Dedifferentiated amniotic fluid mesenchymal stem cell (primary cell): ENCODE measurements around the gene SLCO3A1.
A peak's percentile ranks its signal among the peaks of the same experiment; 100 is the strongest.

Experiments
- DNase-seq: peaks from one replicate; pipeline ENCODE4 v3.0.0-alpha.2; 2016; ENCODE audit errors: extremely low spot score

Gene SLCO3A1

DNA sequence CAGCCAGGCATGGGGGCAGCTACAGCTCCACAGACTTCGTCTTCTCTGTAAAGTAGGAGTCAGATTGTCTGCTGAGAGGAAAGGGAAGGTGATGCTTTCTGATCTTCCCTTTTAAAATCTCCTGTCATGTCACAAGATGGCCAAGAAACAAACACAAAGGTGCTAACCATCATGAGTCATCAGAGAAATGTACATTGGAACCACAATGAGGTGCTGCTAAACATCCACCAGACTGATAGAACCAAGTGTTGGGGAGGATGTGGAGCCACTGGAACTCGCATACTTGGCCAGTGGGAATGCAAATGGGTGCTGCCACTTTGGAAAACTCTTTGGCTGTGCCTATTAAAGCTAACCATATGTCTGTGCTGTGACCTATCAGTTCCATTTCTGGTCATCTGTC is 268.8 kb downstream of the SLCO3A1 start:
- no peak for DNase-seq

DNA sequence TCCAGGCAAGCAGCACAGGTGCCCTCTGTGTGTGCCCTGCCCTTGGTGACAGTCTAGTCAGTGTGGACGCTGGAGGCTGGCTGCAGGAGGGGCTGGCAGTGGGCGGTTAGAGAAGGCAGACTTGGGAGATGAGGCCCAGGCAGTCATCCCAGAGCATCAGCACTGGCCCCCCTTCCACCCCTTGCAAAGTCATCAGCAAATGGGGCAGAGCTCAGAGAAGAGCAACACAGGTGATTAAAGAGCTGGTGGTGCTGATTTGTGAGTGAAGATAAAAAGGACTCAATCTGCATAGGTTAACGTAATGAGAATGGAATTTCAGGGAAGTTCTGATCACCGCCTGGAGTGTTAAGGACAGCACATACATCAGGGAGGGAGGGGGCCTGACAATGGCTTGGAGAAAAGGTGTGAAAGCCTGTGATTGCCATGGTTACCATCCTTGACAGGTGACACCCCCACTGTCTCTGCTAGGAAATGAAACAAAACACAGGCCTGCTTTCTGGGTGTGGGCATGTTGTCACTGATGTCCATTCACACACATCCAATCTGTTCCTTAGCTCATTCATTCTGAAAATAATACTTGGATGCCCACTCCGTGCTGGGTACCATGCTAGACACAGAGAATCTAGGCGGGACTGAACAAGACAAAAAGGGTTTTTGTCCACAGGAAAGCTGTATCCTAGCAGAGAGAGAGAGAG is 270.6 kb downstream of the SLCO3A1 start:
- DNase-seq, result no peak

DNA sequence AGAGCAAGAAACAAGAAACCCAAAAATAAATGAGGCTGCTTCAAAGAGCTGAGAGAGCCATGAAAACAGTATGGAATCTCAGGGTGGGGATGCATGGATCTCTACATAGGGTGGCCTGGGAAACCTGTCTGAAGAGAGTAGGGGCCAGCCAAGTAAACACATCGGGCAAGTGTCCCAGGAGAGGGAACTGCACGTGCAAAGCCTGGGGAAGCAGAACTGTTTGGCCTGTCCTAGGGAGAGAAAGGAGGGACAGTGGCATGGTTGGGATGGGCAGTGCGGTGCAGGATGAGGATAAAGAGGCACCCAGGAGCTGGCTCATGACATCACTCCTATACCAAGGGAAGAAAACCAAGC is 271.1 kb downstream of the SLCO3A1 start:
- no peak for DNase-seq

DNA sequence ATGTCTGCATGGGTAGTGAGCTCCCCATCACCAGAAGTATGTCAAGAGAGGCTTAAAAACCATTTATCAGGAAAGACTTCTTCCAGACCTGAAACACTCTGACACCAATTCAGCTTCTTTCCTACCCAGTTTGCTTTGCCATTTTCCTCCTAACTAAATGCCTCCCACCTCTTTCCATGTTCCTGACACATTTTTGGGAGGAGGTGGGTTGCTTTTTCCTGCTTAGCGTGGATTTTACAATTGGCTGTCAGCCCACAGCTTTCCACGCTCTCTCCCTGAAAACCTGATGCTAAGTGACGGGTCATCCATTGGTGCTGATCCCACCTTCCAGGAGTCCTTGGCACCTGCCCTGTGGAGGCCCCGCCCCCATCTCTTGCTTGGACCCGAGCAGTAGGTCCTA is 275.3 kb downstream of the SLCO3A1 start:
- no peak for DNase-seq

DNA sequence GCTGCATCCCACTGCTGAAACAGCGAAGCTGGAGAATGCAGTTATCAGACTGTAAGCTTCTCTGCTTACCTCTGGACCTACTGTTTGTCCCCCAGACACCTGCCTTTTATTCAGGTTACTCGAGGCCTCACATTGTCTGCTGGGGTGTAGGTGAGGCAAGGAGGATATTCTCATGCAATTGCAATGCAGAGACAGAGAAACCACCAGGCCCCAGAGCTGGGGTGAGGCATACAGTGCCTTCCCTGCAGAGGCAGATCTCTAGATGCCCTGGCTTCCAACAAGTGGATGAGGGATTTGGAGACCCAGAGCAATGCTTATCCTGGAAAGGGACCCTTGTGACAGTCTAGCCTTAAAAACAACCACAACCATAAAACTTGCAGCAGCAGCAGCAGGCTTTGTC is 276.7 kb downstream of the SLCO3A1 start:
- DNase-seq, result no peak

DNA sequence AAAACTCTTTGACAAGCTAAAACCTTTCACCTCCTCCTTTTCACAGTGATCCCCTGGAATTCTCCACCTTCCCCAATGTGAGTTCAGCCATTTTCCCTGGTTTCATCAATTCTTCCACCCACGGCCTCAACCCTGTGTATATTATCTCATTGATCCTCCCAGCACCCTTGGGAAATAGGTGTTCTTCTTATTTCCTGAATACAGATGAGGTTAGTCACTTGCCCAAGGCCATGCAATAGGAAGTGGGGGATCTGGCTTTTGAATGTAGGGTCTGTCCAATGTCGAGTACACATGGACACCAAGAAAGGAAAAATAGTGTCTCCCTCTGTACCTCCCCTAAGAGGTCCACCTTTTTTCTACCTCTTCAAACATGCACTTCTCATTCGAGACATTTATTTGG is 277.4 kb downstream of the SLCO3A1 start:
- no peak for DNase-seq

DNA sequence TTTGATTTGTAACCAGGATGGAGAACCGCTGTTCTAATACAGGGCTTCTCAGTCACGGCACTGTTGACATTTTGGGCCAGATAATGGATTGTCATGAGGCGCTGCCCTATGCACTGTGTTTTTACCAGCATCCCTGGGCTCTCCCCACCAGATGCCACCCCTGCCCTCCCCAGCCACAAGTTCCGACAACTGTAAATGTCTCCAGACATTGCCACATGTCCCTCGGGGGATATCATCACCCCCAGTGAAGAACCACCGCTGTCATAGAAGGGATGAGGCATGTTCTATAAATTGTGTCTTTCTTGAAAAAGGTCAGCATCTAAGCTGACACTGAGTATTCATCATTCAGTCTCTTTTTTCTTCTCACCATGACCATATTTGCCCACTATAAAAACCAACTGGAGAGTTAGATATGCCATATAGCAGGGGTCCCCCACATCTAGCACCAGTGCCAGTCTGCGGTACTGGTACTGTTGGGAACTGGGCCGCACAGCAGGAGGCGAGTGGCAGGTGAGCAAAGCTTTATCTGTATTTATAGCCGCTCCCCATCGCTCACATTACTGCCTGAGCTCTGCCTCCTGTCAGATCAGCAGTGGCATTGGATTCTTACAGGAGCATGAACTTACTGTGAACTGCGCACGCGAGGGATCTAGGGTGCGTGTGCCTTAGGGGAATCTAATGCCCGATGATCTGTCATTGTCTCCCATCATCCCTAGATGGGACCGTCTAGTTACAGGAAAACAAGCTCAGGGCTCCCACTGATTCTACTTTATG is 279.7 kb downstream of the SLCO3A1 start:
- DNase-seq, result no peak

DNA sequence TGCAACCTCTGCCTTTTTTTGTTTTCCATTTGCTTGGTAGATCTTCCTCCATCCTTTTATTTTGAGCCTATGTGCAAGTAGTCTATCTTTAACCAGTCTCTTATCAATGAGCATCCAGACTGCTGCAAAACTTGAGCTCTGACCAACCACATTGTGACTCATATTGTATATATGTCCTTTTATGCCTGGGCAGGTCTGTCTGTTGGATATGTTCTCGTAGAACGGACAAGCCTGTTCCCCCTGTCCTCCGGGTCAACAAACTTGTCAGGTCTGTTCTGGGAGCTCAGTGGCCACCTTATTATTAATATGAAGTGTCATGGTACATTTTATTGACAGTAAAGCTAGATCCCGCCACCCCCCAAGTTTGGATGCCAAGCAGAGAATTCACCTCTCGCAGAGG is 287.3 kb downstream of the SLCO3A1 start:
- DNase-seq, result no peak

DNA sequence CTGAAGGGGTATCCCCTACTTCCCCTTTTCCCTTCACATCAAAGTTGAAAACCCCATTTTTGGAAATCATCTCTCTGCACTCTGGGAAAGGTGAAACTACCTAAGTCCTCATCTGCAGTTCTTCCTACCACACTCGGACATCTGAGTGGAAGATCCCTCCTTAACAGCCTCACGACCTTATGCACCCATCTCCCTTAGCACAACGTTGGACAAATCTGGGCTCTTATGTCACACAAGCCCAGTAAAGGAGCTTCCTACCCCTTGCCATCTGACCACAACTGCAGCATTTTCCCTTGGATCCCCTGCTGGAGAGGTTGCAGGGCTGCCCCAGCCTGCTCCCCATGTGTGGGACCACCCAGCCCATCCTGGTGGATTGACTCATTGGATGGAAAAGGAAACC is 288.1 kb downstream of the SLCO3A1 start:
- DNase-seq, result no peak

DNA sequence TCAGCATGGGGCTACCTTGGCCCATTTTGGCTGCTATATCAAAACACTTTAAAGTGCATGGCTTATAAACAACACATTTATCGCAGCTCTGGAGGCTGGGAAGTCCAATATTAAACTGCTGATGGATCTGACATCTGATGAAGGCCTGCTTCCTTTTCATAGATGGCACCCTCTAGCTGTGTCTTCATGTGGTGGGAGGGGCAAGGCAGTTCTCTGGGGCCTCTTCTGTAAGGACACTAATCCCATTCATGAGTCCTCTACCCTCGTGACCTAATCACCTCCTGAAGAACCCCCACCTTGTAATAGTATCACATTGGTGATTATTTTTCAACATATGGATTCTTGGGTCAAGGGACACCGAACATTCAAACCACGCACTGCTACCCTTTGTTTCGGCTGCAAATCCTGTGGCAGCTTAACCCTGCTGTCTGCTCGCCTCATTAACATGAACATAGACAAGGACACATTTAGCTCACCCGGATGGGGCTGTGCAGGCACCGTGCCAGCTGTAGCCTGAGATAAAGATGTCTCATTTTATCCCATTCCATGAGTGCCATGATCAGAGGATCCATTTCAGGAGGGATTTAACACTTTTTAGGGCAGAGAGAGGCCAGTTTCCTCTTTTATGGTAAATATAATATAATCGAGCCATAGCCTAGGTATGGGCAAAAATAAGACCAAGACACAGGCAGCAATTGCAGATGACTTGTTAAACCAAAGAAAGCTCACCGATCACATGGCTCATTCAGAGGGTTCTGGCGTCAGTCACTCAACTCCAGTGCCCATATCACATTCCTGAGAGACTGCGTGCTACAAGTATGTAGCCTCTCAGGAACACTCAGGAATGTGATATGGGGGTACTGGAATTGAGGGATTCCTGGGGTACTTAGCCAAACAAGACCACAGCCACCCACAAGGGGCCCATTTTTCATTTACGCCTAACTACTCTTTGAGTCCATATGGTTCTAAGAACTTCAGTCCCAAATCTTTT is 289.0 kb downstream of the SLCO3A1 start:
- no peak for DNase-seq

DNA sequence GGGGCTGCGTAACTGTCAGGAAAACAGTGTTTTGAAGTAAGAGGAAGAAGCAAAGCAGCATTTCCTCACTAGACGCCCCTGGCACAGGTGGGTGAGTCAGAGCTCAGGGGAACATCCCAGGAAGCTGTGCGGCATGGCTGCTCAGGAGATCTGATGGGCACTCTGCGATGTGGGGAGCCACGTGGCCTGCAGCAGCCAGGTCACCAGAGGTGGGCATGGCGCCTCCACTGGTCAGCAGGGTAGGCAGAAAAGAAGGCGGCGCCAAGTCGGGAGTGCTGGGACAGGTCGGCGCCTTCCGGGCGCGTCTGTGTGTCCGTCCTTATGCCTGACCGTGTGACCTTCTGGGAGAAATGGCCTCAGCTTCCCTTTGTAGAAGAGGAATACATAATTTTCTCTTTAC is 290.3 kb downstream of the SLCO3A1 start:
- no peak for DNase-seq

DNA sequence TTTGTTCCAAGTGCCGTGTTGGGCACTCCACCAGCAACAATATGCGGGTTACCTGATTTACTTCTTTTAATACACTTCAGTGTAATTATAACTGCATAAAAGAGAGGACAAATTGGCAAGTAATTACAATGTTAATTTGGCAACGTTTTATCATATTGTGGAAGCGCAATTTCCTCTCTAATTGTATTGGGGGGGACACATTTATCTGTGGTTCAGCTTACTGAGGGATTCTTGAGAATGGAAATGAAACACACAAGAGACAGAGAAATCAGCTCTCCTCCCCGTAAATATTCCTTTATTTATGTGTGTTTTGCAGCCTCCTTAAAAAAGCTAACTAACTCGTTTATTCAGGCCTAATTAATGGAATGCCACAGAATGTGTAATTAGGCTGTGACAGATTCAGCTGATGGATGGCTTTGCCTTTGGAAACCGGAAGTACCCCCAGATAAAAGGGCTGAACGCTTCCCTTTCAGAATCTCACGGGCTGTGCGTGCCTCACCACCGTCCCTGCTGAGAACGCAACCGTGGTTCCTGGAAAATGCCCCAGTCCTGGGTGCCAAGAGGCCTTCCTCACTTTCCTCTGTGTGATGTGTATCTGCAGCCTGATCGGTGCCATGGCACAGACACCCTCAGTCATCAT is 293.1 kb downstream of the SLCO3A1 start:
- no peak for DNase-seq

DNA sequence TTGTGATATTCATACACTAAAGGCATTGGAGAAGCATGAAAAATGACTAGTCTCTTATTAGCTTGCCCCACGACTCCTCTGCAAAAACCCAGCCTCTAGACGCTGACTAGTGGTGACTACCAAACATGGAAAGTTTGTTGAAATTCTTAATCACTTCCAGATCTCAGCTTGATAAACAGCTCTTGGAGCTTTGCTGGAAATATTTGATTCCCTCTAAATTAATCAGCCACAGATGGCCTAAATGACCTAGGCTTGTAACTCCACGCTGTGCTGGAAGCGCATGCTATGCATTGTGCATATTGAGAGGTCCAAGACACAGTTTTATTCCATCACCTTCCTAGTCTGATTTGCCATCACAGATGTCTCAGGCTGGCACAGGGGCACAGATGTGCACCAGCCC is 295.5 kb downstream of the SLCO3A1 start:
- DNase-seq, result peak; percentile 25

DNA sequence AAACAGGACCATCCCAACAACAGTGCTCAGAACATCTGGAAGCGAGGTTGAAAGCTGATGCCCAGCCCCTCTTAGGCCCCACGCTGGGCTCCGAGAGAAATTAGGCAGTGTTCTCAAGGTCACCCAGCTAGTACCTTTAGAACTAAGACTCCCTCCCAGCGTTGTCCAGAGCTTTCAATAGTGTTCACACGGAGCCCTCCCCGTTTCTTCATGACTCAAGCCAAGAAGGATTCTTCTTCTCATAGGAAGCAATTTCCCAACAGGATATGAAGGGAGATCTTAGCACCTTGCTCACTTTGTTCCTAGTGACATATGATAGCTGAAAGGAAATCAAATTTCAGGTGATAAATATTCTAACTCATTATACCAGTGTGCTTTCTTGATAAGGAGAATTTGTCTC is 296.0 kb downstream of the SLCO3A1 start:
- no peak for DNase-seq

DNA sequence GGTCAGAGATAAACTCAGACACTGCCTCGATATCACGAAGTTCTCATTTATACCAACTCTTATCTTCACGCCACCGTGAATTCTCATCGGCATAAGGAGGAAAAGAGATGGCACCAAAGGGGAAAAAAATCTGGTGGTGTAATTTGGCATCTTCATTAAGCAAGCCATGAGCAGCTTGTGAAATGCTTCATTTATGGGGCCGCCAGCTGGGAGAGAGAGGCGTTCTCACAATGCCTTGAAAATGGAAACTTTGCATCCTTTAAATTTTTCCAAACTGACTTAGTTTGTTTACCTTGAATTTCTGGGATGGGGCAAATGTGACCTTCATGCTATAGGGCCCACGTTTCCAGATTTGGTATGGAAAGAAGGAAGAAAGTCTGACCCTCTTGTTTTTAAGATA is 297.7 kb downstream of the SLCO3A1 start:
- DNase-seq, result no peak

DNA sequence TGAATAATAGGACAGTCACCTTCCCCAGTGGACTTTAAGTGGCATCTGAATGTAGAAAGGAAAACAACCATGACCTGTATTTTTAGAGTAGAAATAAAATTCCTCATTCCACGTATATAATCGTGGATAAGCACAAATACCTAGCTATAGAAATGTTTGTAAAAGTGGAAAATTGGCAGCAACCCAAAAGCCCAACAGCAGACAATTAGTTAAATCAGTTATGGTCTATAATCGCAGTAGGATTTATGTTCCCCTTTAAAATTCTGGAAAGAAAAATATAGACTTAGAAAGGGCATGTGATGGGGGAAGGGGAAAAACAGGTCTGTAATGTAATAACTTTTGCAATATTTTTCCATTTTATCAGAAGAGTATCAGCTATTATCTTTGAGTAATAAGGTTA is 298.2 kb downstream of the SLCO3A1 start:
- no peak for DNase-seq

DNA sequence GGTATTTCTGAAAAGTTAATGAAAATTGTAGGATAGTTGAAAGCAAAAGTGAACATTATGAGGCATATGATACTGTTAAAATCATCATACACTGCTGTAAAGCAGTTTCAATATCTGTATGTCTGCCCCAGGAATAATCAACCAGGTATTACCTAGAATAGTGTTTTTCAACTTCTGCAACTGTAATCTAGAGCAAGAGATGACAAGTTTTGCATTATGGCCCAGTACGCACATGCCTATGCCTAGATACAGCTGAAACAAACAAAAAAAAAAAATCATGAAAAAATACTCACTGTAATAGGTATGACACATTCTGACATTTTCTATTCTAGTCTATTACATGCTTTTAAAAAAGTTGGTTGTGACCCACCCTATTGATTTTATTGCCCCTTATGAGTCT is 299.5 kb downstream of the SLCO3A1 start:
- no peak for DNase-seq

DNA sequence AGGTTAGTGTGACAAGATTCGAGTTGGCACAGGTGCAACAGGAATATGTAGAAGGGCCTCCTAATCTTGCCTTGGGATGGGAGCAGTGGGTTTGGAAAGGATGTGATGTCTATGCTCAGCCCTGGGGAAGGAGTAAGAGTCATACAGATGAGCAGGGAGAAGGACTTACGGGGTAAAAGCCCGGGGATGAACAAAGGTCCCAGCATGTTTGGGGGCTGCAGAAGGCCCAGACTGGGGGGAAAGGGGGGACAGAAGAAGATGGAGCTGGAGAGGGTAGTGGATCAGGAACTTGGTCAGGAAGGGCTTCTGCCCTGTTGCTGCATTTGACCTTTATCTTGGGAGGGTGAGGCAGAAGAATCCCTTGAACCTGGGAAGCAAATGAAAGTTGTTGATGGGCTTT is 300.1 kb downstream of the SLCO3A1 start:
- DNase-seq, result no peak

DNA sequence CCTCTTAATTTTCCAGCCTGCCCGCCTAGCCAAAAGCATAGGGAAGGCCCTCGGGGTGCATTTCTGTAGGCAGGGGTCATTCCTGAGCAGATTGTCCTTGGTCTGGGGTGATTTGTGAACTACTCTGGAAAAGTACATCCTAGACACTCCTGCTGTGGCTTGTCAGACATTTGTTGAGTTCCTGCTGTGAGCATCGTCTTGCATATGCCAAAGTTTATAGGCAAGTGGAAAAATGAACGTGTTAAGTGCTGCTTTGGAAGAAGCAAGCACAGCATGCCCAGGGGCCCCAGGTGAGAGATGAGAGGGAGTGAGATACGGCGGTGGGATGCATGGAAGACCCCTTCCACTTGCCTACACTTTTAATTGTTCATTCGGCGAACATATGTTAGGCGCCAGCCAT is 302.4 kb downstream of the SLCO3A1 start:
- DNase-seq, result no peak

DNA sequence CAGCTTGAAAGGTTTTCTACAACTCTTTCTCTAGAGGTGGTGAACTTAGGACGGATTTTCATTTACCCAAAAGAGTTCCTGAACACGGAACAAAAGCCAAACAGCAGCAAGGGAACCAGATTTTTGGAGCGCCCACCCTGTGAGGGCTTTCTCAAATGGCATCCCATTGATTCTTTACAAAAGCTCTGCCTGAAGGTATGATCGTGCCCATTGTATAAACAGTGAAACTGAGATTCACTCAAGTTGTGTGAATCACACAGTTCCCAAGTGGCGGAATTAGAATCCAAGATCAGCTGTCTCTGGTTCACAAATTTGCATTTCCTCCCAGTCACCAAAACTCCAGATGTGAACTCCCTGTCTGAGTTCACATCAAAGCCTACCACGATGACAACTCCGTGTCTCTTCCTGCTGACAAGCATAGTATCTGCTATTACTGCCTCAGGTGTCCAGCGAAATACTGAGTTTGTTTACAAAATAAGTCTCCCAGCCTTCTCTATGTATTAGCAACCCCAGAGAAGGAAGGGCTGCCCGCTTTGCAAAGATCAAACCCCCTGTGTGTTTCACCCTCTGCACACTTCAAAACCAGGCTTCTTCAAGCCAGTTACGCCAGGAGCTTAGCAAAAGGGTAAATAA is 304.3 kb downstream of the SLCO3A1 start:
- no peak for DNase-seq

DNA sequence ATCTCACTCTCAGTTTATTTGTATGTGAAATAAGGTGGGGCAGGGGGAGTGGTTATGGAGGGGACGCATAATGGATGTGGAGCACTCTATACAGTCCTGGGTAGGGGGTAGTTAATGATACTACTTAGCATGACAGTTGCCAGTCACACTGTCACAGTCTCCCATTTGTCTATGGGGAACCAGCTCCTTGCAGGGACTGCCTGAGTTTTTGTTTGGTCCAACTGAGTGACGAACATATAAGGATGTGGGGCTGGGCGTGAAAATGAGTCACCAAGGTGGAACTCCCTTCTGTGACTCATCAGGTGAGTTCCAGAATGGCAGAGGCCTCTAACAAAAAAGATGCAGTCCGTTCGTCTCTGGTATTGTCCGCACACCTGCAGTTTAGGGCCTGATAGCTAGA is 304.9 kb downstream of the SLCO3A1 start:
- DNase-seq, result no peak

DNA sequence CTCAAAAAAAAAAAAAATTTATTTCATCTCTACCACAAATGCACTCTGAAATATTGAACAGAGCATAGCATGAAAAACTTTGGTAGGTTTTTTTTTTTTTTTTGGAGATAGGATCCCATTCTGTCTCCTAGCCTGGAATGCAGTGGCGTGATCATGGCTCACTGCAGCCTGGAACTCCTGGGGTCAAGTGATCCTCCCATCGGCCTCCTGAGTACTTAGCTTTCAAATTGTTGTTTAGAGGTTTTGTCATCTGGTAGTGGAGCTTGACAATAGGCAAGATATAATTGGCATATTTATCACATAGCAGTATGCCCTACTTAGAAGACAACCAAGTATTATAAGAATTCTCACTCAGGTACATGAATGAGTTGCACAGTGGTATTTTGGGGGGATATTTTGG is 306.0 kb downstream of the SLCO3A1 start:
- no peak for DNase-seq
